Trophoblast cell (in vitro differentiated cells and primary cell): Measurements from ENCODE around the gene ACCS. TPM values are rescaled to one million over a fixed set of nuclear protein-coding genes. Genes with fewer than 3 reads are reported as not detected.

Experiments
- DNase-seq, 2 donors: peaks; one replicate each; pipeline ENCODE4 v3.0.0-alpha.2; 2016
- H2AFZ ChIP-seq: 2 replicates; pipeline ENCODE4 v1.6.1; 2013; ENCODE audit warnings: low read length, moderate library complexity, mild to moderate bottlenecking; ENCODE audit not compliant: insufficient read depth, poor library complexity
- H2AK5ac ChIP-seq: 2 replicates; pipeline ENCODE4 v1.6.1; 2013; ENCODE audit warnings: mild to moderate bottlenecking, low read length
- H2BK120ac ChIP-seq: 2 replicates; pipeline ENCODE4 v1.6.1; 2013; ENCODE audit warnings: low read length, mild to moderate bottlenecking, moderate library complexity; ENCODE audit not compliant: insufficient read depth, poor library complexity
- H2BK12ac ChIP-seq: 2 replicates; pipeline ENCODE4 v1.6.1; 2013; ENCODE audit warnings: mild to moderate bottlenecking, low read length, moderate library complexity
- H2BK5ac ChIP-seq: 2 replicates; pipeline ENCODE4 v1.6.1; 2013; ENCODE audit warnings: low read length, low read depth, moderate library complexity, mild to moderate bottlenecking; ENCODE audit not compliant: poor library complexity
- H3K14ac ChIP-seq: 2 replicates; pipeline ENCODE4 v1.6.1; 2013; ENCODE audit warnings: mild to moderate bottlenecking, low read length
- H3K18ac ChIP-seq: 2 replicates; pipeline ENCODE4 v1.6.1; 2013; ENCODE audit warnings: mild to moderate bottlenecking, low read length
- H3K23ac ChIP-seq: 2 replicates; pipeline ENCODE4 v1.6.1; 2013; ENCODE audit warnings: low read length
- H3K27ac ChIP-seq: 2 replicates; pipeline ENCODE4 v1.5.1; 2013; ENCODE audit warnings: low read depth, mild to moderate bottlenecking, inconsistent platforms, low read length, moderate library complexity
- H3K27me3 ChIP-seq: 2 replicates; pipeline ENCODE4 v1.6.1; 2013; ENCODE audit warnings: inconsistent platforms, mild to moderate bottlenecking, low read length, moderate library complexity; ENCODE audit not compliant: insufficient read depth
- H3K36me3 ChIP-seq, 2 experiments: 1 replicate in 1 of 2; 2 replicates in 1 of 2; pipeline ENCODE4 v1.6.1; 2013; ENCODE audit warnings: low read length in 2 of 2, mild to moderate bottlenecking in 2 of 2, moderate library complexity in 1 of 2; ENCODE audit not compliant: insufficient read depth in 2 of 2, control insufficient read depth in 1 of 2
- H3K4ac ChIP-seq: 2 replicates; pipeline ENCODE4 v1.6.1; 2013; ENCODE audit warnings: low read depth, mild to moderate bottlenecking, low read length, moderate library complexity
- H3K4me1 ChIP-seq, 2 experiments: 1 replicate in 1 of 2; 2 replicates in 1 of 2; pipeline ENCODE4 v1.6.1; 2013; ENCODE audit warnings: low read length in 2 of 2, mild to moderate bottlenecking in 2 of 2, moderate library complexity in 1 of 2; ENCODE audit not compliant: insufficient read depth in 2 of 2, control insufficient read depth in 1 of 2
- H3K4me2 ChIP-seq: 2 replicates; pipeline ENCODE4 v1.6.1; 2013; ENCODE audit warnings: inconsistent platforms, mild to moderate bottlenecking, low read length, moderate library complexity
- H3K4me3 ChIP-seq: 2 replicates; pipeline ENCODE4 v1.5.1; 2013; ENCODE audit warnings: mild to moderate bottlenecking, low read depth, low read length, inconsistent platforms
- H3K79me1 ChIP-seq: one replicate; pipeline ENCODE4 v1.6.1; 2013; ENCODE audit warnings: low read length
- H3K79me2 ChIP-seq: 2 replicates; pipeline ENCODE4 v1.6.1; 2013; ENCODE audit warnings: low read length, mild to moderate bottlenecking; ENCODE audit not compliant: control insufficient read depth, insufficient read depth, poor library complexity
- H3K9ac ChIP-seq: 2 replicates; pipeline ENCODE4 v1.6.1; 2013; ENCODE audit warnings: mild to moderate bottlenecking, low read length
- H3K9me3 ChIP-seq: 2 replicates; pipeline ENCODE4 v1.6.1; 2013; ENCODE audit warnings: low read depth, mild to moderate bottlenecking, control low read depth, inconsistent platforms, low read length; ENCODE audit not compliant: insufficient read depth
- H4K12ac ChIP-seq: 2 replicates; pipeline ENCODE4 v1.6.1; 2013; ENCODE audit warnings: low read depth, mild to moderate bottlenecking, low read length, moderate library complexity
- H4K8ac ChIP-seq: 2 replicates; pipeline ENCODE4 v1.6.1; 2013; ENCODE audit warnings: low read depth, mild to moderate bottlenecking, low read length, moderate library complexity
- H4K91ac ChIP-seq: one replicate; pipeline ENCODE4 v1.6.1; 2013; ENCODE audit warnings: low read depth, mild to moderate bottlenecking, low read length, moderate library complexity
- WGBS: extraction: QIAGEN DNeasy Blood & Tissue Kit; methylation state at CpG from one replicate; pipeline ENCODE4 v1.1.7; 2013; ENCODE audit warnings: missing lambda C conversion rate; ENCODE audit not compliant: insufficient read length, insufficient coverage; ENCODE audit errors: extremely low coverage; 5-methylcytosine and 5-hydroxymethylcytosine counted together
- polyA plus RNA-seq: library from polyadenylated mRNA; stranded (reverse); fragments of 200-250 nt; gene quantifications from 2 replicates; pipeline ENCODE4 v1.2.3, GENCODE V29; 2013

The ACCS gene, protein sequence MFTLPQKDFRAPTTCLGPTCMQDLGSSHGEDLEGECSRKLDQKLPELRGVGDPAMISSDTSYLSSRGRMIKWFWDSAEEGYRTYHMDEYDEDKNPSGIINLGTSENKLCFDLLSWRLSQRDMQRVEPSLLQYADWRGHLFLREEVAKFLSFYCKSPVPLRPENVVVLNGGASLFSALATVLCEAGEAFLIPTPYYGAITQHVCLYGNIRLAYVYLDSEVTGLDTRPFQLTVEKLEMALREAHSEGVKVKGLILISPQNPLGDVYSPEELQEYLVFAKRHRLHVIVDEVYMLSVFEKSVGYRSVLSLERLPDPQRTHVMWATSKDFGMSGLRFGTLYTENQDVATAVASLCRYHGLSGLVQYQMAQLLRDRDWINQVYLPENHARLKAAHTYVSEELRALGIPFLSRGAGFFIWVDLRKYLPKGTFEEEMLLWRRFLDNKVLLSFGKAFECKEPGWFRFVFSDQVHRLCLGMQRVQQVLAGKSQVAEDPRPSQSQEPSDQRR
- polyA plus RNA-seq, result 2.7 and 2.9 TPM in 2 replicates

DNA sequence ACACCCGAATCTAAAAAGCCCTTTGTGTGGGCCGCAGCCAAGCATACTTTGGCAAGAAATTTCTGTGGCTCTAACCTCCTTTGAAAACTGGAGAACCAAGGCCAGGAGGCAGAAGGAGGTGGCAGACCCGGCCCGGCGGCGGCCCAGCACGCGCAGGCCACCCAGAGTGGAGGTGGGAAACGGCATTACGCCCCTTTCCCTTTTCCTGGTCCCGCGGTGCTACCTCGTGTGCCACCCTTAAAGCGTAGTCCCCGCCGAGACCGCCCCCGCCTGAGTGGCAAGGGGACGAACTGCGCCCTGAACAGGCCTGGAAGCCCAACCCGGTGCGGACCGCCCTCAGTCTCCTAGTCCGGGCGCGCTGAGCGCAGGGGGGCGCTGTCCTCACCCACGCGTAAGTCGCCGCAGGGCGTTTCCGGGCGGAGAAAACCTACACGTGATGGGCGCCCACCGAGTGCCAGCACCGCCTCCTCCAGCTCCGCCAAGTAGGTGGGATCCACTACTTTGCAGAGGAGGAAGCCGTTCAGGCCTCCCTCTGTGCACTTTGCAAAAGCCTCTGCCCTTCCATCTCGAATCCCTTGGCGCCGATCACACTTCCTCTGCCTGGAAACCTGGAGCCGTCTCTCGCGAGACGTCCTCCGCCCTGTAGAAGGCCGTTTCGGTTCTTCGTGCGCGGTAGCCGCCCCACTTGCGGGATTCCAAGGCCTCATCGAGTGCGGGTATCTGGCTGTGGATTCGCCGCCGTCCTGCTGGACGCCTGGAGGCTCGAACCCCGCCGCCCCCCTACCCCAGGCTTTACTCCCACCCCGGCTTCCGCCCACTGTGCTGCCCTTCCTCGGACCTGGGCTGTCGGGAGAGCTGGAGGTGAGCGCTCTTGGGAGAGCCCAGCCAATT lies at the start of gene ACCS:
ACCS (plus strand) TSS at position 430 of the 891 bp plus-strand sequence. CDS start 1,358 bp downstream, outside the sequence.
- Histone ChIP-seq H3K4me3 (peak within 1 kb of the TSS; percentile 68), H3K4ac (no peak within 1 kb of the TSS), H2BK120ac (peak within 1 kb of the TSS; percentile 37), H3K14ac (peak within 1 kb of the TSS; percentile 54), H3K23ac (no peak within 1 kb of the TSS), H3K9ac (peak within 1 kb of the TSS; percentile 72), H3K79me1 (peaks cover 8% of the 10 kb centered on the region), H3K36me3 (no peaks in the 10 kb centered on the region), H3K27me3 (no peaks in the 10 kb centered on the region), H2AFZ (peak within 1 kb of the TSS; percentile 58), H2AK5ac (no peak within 1 kb of the TSS), H2BK12ac (no peak within 1 kb of the TSS), H4K8ac (peak within 1 kb of the TSS; percentile 87), H3K27ac (peak within 1 kb of the TSS; percentile 24), H4K91ac (peak within 1 kb of the TSS; percentile 41), H3K9me3 (no peaks in the 10 kb centered on the region), H4K12ac (peak within 1 kb of the TSS; percentile 68), H3K18ac (peak within 1 kb of the TSS; percentile 20), H3K79me2 (peaks cover 3% of the 10 kb centered on the region), H3K4me1 (peaks cover 0 to 3% of the 10 kb centered on the region in 2 experiments), H2BK5ac (no peak within 1 kb of the TSS), H3K4me2 (peak within 1 kb of the TSS; percentile 79)
- peak; percentile 63 to 70 for DNase-seq
- no CpG with 5 or more reads among the region's 70 CpGs for WGBS

DNA sequence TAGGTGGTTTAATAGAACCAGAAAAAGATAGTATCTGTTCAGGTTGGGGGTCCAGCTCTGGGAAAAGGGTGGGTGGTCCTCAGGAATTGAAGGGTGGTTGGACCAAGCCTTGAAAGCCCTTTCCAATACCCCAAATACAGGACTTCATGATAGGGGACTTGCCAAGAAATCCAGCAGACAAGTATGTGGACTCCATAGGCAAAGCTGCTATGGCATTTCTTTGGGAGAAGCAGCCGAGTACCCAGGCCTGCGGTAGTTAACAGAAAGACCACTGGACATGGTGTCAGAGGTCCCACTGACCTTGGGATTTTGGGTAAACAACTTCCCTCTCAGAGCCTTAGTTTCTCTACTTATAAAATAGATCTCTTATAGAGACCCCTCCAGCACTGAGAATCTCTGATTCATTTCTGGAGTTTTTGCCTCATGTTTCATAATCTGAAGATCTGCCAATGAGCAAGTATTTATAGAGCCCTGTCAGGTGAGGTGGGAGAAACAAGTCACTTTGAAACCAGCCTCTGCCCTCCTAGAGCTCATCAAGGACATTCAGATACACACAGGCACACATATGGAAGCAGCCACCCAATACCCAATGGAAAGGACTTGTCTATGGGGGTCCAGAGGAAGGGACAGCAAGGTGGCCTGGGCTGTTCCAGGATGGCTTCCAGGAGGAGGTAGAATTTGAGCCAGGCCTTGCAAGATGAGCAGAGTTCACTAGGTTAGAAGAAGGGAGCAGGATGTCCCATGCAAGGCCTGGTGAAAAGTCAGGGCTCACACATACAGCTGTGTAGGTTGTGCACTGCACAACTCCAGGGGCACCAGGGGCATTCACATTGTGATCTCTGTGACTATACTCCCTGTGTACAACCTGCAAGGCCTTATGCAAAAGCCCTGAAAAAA lies 49.3 kb upstream of the ACCS start:
- H3K14ac ChIP-seq, result no peak overlapping the region
- no peak overlapping the region for H4K8ac ChIP-seq
- H2BK12ac ChIP-seq, result no peak overlapping the region
- H4K12ac ChIP-seq, result no peak overlapping the region
- no peaks in the 10 kb centered on the region for H3K79me2 ChIP-seq
- no peak overlapping the region for H2AK5ac ChIP-seq
- H3K9me3 ChIP-seq, result no peaks in the 10 kb centered on the region
- no peak overlapping the region for H2BK5ac ChIP-seq
- no peak overlapping the region for H3K4me3 ChIP-seq
- H3K27ac ChIP-seq, result no peak overlapping the region
- WGBS, result no CpG with 5 or more reads among the region's 2 CpGs
- DNase-seq, result no peak
- no peak overlapping the region for H3K9ac ChIP-seq
- H3K4me1 ChIP-seq, result no peaks in the 10 kb centered on the region
- no peak overlapping the region for H4K91ac ChIP-seq
- H3K36me3 ChIP-seq, result no peaks in the 10 kb centered on the region
- no peak overlapping the region for H3K4ac ChIP-seq
- H3K79me1 ChIP-seq, result no peaks in the 10 kb centered on the region
- H2AFZ ChIP-seq, result no peak overlapping the region
- H3K18ac ChIP-seq, result no peak overlapping the region
- H3K23ac ChIP-seq, result no peak overlapping the region
- H2BK120ac ChIP-seq, result no peak overlapping the region
- H3K27me3 ChIP-seq, result no peaks in the 10 kb centered on the region
- no peak overlapping the region for H3K4me2 ChIP-seq

DNA sequence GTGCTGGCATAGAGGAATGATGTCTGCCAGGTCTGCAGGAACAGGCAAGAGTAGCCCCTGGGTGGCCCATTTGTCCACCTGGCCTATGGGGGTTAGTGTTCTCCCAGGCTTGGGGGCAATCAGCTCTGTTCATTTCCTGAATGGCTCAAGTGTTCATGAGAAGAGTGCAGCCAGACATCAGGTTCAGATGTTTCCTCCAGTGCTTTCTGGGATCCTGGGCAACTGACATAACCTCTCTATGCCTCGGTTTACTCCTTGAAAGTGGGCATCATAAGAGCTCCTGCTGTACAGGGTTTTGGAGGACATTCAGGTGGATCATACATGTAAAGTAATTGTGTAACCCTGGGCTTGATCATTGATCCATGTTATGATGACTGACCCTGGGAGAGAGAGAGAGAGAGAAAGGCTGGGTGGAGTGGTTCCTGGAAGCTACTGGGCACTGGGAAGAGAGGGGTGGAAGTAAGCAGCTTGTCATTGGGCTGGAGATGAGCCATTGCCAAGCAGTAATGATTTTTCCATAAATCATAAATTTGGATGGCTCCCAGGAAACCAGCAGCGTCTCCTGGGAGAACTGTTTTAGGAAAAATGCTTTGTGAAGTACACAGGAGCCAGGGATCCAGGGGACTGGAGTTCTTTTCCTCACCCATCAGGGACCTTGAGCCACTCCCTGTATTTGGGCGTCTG lies 48.5 kb upstream of the ACCS start:
- Histone ChIP-seq H2BK12ac (no peak overlapping the region), H3K27ac (no peak overlapping the region), H3K4me2 (no peak overlapping the region), H3K18ac (no peak overlapping the region), H2AK5ac (no peak overlapping the region), H2AFZ (no peak overlapping the region), H4K8ac (no peak overlapping the region), H2BK120ac (no peak overlapping the region), H3K27me3 (no peaks in the 10 kb centered on the region), H3K23ac (no peak overlapping the region), H3K9ac (no peak overlapping the region), H2BK5ac (no peak overlapping the region), H4K12ac (no peak overlapping the region), H3K79me1 (no peaks in the 10 kb centered on the region), H3K79me2 (no peaks in the 10 kb centered on the region), H3K4me3 (no peak overlapping the region), H3K36me3 (no peaks in the 10 kb centered on the region), H3K9me3 (no peaks in the 10 kb centered on the region), H3K4me1 (no peaks in the 10 kb centered on the region), H3K4ac (no peak overlapping the region), H4K91ac (no peak overlapping the region), H3K14ac (no peak overlapping the region)
- no peak for DNase-seq
- WGBS, result no CpG with 5 or more reads among the region's 3 CpGs
